ENCODE results near the gene NDUFS5.
"Not testable (repeated sequence)": the region's sequence is repeated elsewhere in the genome, so short reads cannot be mapped to it uniquely, and the experiment has no call there.

The NDUFS5 gene

GRCh38 chr1:39016604-39017171 is 9.5 kb upstream of the NDUFS5 start:
- DNase-seq (ENCODE audit: low spot score), result no peak

DNA sequence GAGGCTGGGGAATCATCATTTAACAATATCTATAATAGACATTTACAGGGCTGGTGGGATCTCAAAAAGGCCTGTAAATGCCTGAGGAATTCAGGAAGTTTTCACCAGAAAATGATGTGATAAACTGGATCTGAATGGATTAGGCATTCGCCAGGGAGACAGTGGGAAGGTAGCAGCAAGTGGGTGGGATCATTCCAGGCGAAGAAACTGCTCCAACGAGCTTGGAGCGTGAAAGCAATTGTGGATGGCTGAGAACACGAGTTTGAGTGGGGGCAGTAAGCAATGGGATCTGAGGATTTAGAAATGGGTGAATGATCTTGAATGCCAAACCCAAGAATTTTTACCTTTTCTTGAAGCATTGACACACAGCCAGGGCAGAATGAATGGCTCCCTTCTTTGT is 8.9 kb upstream of the NDUFS5 start:
- peak; percentile 71 for DNase-seq (ENCODE audit: low spot score)

- not testable (repeated sequence) for DNase-seq (ENCODE audit: low spot score)
Measured at GRCh38 chr1:39020494-39020893, 5.7 kb upstream of the NDUFS5 start.

- DNase-seq (ENCODE audit: low spot score), result no peak
Measured at GRCh38 chr1:39021426-39021825, 4.7 kb upstream of the NDUFS5 start.

- no peak for DNase-seq (ENCODE audit: low spot score)
Measured at GRCh38 chr1:39023140-39023539, 3.0 kb upstream of the NDUFS5 start.

- DNase-seq (ENCODE audit: low spot score), result no peak
Measured at GRCh38 chr1:39026866-39027507, 837 bp downstream of the NDUFS5 start.

- no peak for DNase-seq (ENCODE audit: low spot score)
Measured at GRCh38 chr1:39034114-39034654, 8.0 kb downstream of the NDUFS5 start.

- no peak for DNase-seq (ENCODE audit: low spot score)
Measured at GRCh38 chr1:39036678-39037077, 10.5 kb downstream of the NDUFS5 start.

- DNase-seq (ENCODE audit: low spot score), result no peak
Measured at GRCh38 chr1:39043513-39043912, 17.4 kb downstream of the NDUFS5 start.

GRCh38 chr1:39044762-39045161 is 18.6 kb downstream of the NDUFS5 start:
- no peak for DNase-seq (ENCODE audit: low spot score)

DNA sequence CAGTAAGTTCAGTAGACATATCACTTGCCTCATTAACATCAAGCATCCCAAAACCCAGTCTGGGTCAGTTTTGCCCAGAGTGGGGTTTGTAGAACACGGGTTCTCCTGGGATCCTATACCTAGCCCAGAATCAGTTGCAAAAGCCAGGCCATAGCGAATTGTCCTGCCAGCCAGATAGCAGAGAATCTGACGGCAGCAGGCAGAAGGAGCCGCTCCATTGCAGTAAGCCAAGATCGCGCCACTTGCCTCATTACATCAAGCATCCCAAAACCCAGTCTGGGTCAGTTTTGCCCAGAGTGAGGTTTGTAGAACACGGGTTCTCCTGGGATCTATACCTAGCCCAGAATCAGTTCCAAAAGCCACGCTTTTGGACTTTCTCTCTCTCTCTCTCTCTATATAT is 19.1 kb downstream of the NDUFS5 start:
- DNase-seq (ENCODE audit: low spot score), result no peak

- DNase-seq (ENCODE audit: low spot score), result no peak
Measured at GRCh38 chr1:39046613-39047210, 20.6 kb downstream of the NDUFS5 start.

DNA sequence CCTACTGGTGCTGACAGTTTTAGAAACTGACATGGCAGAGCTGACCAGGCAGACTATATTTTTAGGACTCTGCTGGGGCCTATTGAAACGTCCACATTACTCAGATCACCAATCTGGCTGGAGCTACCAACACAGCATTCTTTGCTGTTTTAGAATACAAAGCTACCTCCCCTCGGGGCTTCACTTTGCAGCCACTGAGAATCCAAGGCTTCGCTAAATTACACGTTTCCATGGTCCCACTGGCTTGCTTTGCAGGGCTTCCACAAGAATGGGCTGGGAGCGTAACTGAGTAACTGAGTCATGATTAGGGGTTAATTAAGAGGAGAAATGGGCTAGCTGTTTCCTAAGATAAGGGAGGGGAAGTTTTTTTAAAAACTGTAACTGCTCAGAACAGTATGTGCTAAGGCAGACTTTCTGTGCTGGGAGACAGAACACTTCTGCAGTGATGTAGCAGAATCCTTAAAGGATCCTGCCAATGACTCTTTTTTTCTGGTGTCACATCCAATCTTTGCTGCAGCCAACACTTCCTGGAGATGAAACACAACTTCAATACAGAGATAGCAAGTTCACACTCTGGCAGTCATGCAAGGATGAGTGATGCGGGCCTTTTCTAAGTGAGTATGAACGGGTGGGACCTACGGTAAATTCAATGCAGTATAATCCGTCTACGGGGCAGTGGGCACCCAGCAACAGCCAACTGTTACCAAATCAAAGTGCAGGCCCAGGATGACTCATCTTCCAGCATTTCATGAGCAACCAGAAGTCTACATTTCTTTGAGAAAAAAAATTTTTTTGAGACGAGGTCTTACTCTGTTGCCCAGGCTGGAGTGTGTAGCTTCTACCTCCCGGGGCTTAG is 21.5 kb downstream of the NDUFS5 start:
- no peak for DNase-seq (ENCODE audit: low spot score)

GRCh38 chr1:39048745-39049370 is 22.7 kb downstream of the NDUFS5 start:
- no peak for DNase-seq (ENCODE audit: low spot score)

DNA sequence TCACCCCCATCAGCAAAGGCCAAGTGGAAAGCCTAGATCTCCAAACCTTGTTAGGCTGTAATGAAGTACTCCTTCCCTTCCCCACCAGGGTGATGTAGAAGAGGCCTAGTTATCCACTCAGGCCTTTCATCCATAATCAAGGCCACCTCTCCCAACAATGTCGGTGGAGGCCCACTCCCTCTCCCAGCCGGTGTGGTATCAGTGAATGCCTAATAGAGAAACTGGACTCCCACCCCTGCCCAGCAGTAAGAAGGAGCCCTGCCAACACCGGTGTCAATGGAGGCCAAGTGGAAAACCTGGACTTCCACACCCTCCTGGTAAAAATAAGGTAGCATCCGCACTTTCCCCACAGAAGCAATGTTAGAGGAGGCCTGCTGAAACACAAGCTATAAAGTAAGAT is 23.9 kb downstream of the NDUFS5 start:
- no peak for DNase-seq (ENCODE audit: low spot score)

DNA sequence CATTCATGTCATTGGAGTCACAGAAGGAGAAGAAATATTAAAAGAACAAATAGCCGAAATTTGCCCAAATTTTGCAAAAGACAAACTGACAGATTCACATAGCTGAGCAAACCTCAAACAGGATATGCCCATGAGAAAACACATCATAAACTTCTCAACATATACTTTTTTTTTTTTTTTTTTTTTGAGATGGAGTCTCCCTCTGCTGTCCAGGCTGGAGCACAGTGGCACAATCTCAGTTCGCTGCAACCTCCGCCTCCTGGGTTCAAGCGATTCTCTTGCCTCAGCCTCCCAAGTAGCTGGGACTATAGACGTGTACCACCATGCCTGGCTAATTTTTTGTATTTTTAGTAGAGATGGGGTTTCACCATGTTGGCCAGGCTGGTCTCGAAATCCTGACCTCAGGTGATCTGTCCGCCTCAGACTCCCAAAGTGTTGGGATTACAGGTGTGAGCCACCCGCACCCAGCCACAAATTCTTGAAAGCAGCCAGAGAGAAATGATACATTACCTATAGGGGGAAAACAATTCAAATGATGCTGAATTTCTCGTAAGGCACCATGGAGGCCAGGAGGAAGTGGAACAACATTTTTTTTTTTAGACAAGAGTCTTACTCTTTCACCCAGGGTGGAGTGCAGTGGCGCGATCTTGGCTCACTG is 25.2 kb downstream of the NDUFS5 start:
- DNase-seq (ENCODE audit: low spot score), result not testable (repeated sequence)

DNA sequence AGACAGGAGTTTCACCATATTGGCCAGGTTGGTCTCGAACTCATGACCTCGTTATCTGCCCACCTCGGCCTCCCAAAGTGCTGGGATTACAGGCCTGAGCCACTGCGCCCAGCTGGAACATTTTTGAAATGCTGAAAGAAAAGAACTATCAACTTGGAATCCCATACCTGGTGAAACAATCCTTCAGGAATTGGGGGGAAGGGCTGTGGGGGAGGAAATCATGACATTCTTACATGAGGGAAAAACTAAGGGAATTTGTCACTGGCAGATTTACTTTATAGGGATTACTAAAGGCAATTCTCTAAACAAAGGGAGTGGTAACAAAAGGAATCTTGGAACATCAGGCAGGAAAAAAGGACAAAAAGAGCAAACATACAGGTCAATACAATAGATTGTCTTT is 25.8 kb downstream of the NDUFS5 start:
- no peak for DNase-seq (ENCODE audit: low spot score)

DNA sequence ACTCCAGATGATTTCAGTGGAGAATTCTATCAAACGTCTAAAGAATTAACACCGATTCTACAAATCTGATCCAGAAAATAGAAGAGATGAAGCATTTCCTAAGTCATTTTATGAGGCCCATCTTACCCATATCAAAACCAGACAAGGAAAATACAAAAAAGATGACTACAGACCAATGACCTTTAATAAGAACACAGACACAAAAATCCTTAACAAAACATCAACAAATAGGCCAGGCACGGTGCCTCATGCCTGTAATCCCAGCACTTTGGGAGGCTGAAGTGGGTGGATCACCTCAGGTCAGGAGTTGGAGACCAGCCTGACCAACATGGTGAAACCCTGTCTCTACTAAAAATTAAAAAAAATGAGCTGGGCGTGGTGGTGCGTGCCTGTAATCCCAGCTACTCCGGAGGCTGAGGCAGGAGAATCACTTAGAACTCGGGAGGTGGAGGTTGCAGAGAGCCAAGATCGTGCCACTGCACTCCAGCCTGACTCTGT is 29.1 kb downstream of the NDUFS5 start:
- DNase-seq (ENCODE audit: low spot score), result not testable (repeated sequence)

DNA sequence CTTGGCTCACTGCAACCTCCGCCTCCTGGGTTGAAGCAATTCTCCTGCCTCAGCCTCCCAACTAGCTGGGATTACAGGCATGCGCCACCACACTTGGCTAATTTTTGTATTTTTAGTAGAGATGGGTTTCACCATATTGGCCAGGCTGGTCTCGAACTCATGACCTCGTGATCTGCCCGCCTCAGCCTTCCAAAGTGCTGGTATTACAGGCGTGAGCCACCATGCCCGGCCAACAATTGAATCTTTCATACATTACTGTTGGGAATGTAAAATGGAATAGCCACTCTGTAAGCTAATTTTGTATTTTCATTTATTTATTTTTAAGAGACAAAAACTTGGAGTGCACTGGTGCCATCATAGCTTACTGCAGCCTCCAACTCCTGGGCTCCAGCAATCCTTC is 35.4 kb downstream of the NDUFS5 start:
- DNase-seq (ENCODE audit: low spot score), result not testable (repeated sequence)

DNA sequence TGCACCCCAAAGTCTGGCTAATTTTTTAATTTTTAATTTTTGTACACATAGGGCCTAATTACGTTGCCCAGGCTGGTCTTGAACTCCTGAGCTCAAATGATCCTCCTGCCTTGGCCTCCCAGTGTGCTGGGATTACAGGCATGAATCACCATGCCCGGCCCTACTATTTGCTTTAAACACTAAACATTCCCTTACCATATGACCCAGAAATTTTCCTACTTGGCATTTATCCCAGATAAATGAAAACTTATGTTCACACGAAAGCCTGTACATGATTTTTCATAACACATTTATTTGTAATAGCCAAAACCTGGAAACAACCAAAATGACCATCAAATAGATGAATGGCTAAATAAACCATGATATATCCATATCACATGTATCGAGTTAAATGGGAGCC is 35.8 kb downstream of the NDUFS5 start:
- no peak for DNase-seq (ENCODE audit: low spot score)

DNA sequence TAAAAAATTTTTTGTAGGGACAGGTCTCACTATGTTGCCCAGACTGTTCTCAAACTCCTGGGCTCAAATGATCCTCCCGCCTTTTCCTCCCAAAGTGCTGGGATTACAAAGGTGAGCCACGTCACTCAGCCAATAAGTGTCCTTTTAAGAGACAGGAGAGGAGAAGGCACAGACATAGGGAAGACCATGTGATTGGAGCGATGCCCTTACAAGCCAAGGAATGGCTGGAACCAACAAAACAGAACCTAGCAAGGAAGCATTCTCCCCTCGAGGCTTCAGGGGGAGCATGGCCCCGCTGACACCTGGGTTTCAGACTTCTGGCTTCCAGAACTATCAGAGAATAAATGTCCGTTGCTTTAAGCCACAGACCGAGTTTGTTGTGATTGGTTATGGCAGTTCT is 37.0 kb downstream of the NDUFS5 start:
- no peak for DNase-seq (ENCODE audit: low spot score)

Measured in putamen (tissue), 1 donor.